Lung (tissue), 12 donors: ENCODE results near the gene FOXN3. TPM values are rescaled to one million over a fixed set of nuclear protein-coding genes. Genes with fewer than 3 reads are reported as not detected.

Experiments used
- ATAC-seq: fragments of 200-7000 bp; cut with Tn5 transposase; one replicate; pipeline ENCODE4 v1.9.1; 2020; ENCODE audit warnings: moderate number of reproducible peaks; ENCODE audit not compliant: insufficient read depth, low FRiP score
- DNase-seq, 3 donors: peaks; one replicate each; pipeline ENCODE4 v3.0.0-alpha.2; 2013 to 2017
- H3K27ac ChIP-seq, 2 donors: one replicate each; pipeline ENCODE4 v1.5.1; 2013; ENCODE audit warnings: mild to moderate bottlenecking in 2 of 2, moderate library complexity in 2 of 2, control low read depth in 1 of 2, inconsistent platforms in 1 of 2, low read depth in 1 of 2, low read length in 1 of 2
- H3K27me3 ChIP-seq, 3 donors: one replicate each; pipeline ENCODE4 v1.5.1; 2013; ENCODE audit warnings: low read length in 2 of 3; ENCODE audit not compliant: control insufficient read depth in 3 of 3, insufficient read depth in 3 of 3
- H3K36me3 ChIP-seq, 4 donors: one replicate each; pipeline ENCODE4 v1.5.1; 2013; ENCODE audit warnings: low read length in 4 of 4, mild to moderate bottlenecking in 1 of 4, moderate library complexity in 1 of 4; ENCODE audit not compliant: control insufficient read depth in 4 of 4, insufficient read depth in 4 of 4
- H3K4me1 ChIP-seq, 5 donors: one replicate each; pipeline ENCODE4 v1.5.1; 2013; ENCODE audit warnings: low read length in 5 of 5, mild to moderate bottlenecking in 2 of 5, moderate library complexity in 1 of 5; ENCODE audit not compliant: control insufficient read depth in 5 of 5, insufficient read depth in 5 of 5
- H3K4me3 ChIP-seq: one replicate; pipeline ENCODE4 v1.5.1; 2013; ENCODE audit warnings: mild to moderate bottlenecking, control low read depth, moderate library complexity
- H3K9ac ChIP-seq, 2 donors: one replicate each; pipeline ENCODE4 v1.5.1; 2013; ENCODE audit warnings: low read length in 2 of 2, control low read depth in 1 of 2; ENCODE audit not compliant: insufficient read depth in 1 of 2
- H3K9me3 ChIP-seq, 4 donors: one replicate each; pipeline ENCODE4 v1.5.1; 2013; ENCODE audit warnings: low read length in 3 of 4, mild to moderate bottlenecking in 1 of 4, moderate library complexity in 1 of 4; ENCODE audit not compliant: control insufficient read depth in 4 of 4, insufficient read depth in 3 of 4
- CTCF ChIP-seq: IDR thresholded peaks from 2 replicates; pipeline ENCODE4 v1.5.1; 2012; ENCODE audit warnings: mild to moderate bottlenecking; ENCODE audit errors: control extremely low read depth, extremely low read depth
- WGBS, 2 donors: extraction: QIAGEN DNeasy Blood & Tissue Kit; methylation state at CpG; one replicate each; pipeline ENCODE4 v1.1.7; 2013; 5-methylcytosine and 5-hydroxymethylcytosine counted together
- polyA plus RNA-seq, 2 donors: library from polyadenylated mRNA; stranded (reverse); fragments of 200-250 nt; gene quantifications; one replicate each; pipeline ENCODE4 v1.2.1, GENCODE V29; 2013
- total RNA-seq, 2 donors: library from RNA; depleted of rRNA in 1 of 2; stranded (reverse); fragments of >200 nt in 1 of 2; gene quantifications; one replicate each; pipeline ENCODE4 v1.2.1, GENCODE V29; 2014 to 2021
- donor health status: control.
- donor health status: control.
- donor health status: Bipolar disorder and iron deficiency.
- donor health status: healthy.
- donor health status: DM: yes; HTN: yes; CAD: no.

The FOXN3 gene
- total and polyA plus RNA-seq, 4 donors: 12.7 to 69.7 (median 34.9) TPM

GRCh38 chr14:89352976-89353765 lies 63.9 kb downstream of the FOXN3 start:
- DNase-seq (no peak), ATAC-seq (no peak)
- H3K4me1 ChIP-seq: peaks cover 5 to 35% (median 24%) of the 10 kb centered on the region in 5 donors
- H3K4me3 ChIP-seq: no peak overlapping the region
- no peaks in the 10 kb centered on the region for H3K9me3 ChIP-seq
- TF ChIP-seq CTCF: no peak
- H3K27me3 ChIP-seq: no peaks in the 10 kb centered on the region
- H3K27ac ChIP-seq: no peak overlapping the region
- peaks cover 0 to 14% (median 10%) of the 10 kb centered on the region in 4 donors for H3K36me3 ChIP-seq
- H3K9ac ChIP-seq: no peak overlapping the region
- WGBS, 2 donors: 78 to 82% methylated on average over 6 of the region's 6 CpGs

- peak overlapping the region in 1 of 2 donors; percentile 14 for H3K9ac ChIP-seq
Measured at GRCh38 chr14:89351516-89352404, 65.3 kb downstream of the FOXN3 start.

GRCh38 chr14:89351221-89351515 lies 65.9 kb downstream of the FOXN3 start:
- Histone ChIP-seq H3K9me3 (no peaks in the 10 kb centered on the region), H3K4me3 (no peak overlapping the region), H3K27ac (peak overlapping the region; percentile 61 to 76), H3K9ac (peak overlapping the region in 1 of 2 donors; percentile 14), H3K36me3 (peaks cover 0 to 12% (median 11%) of the 10 kb centered on the region in 4 donors), H3K4me1 (peaks cover 5 to 35% (median 22%) of the 10 kb centered on the region in 5 donors), H3K27me3 (no peaks in the 10 kb centered on the region)
- WGBS, 2 donors: 9 to 10% methylated on average over 3 of the region's 3 CpGs
- no peak for TF ChIP-seq CTCF
- DNase-seq: no peak
- no peak for ATAC-seq

More at GRCh38 chr14:89351516-89352404, 65.3 kb downstream of the FOXN3 start:
- Histone ChIP-seq H3K36me3 (peaks cover 0 to 16% (median 11%) of the 10 kb centered on the region in 4 donors), H3K27me3 (no peaks in the 10 kb centered on the region), H3K4me1 (peaks cover 5 to 35% (median 22%) of the 10 kb centered on the region in 5 donors), H3K4me3 (no peak overlapping the region), H3K9me3 (no peaks in the 10 kb centered on the region), H3K27ac (peak overlapping the region; percentile 61 to 76)
- 17% methylated on average over 15 of the region's 15 CpGs for WGBS, 2 donors
- DNase-seq (peak; percentile 94 to 96 (median 94)), ATAC-seq (no peak)
- no peak for TF ChIP-seq CTCF
